ENCODE data around the gene LGALS13. TPM values are rescaled to one million over a fixed set of nuclear protein-coding genes. Genes with fewer than 3 reads are reported as not detected.

LGALS13 gene
- total RNA-seq, 1 experiment from 2014 or later: not detected

GRCh38 chr19:39554701-39555311 is 47.5 kb upstream of the LGALS13 start:
- ChIA-PET POLR2A (no interaction called here), CTCF (interaction anchor here (2.4 kb wide), 1 partner anchor 117 kb away, joined by 9 read pairs; no protein-coding TSS in a partner anchor), RAD21 (ENCODE audit: low non-redundant PET in 1 of 2, low total read pairs in 2 of 2, uncharacterized antibody in 2 of 2, unreplicated experiment in 2 of 2) (no interaction called here)
- DNase-seq (ENCODE audit: low read depth, low spot score): no peak
- intact Hi-C loops (cut with micrococcal nuclease): loop anchor here (5.0 kb wide), 1 partner anchor 287 kb away; no protein-coding TSS in a partner anchor
- H3K79me2 ChIP-seq (ENCODE audit: insufficient read depth, low read length): no peaks in the 10 kb centered on the region
- H3K9me2 ChIP-seq (ENCODE audit: insufficient read depth): no peaks in the 10 kb centered on the region
- TF ChIP-seq CEBPB (IDR thresholded peaks at IDR 0.05; ENCODE audit: low read depth): no peak
- no peak for TF ChIP-seq SRF (IDR thresholded peaks at IDR 0.05; ENCODE audit: low read depth)
- no peak for TF ChIP-seq EZH2 (IDR thresholded peaks at IDR 0.05)
- TF ChIP-seq JUND (IDR thresholded peaks at IDR 0.05): no peak
- no peak for TF ChIP-seq ZFX (IDR thresholded peaks at IDR 0.05)
- TF ChIP-seq POLR2A (IDR thresholded peaks at IDR 0.05; ENCODE audit: borderline replicate concordance, extremely low read depth, insufficient read depth, insufficient read length): no peak
- no peak for TF ChIP-seq FOSL1 (IDR thresholded peaks at IDR 0.05; ENCODE audit: low read depth)
- TF ChIP-seq CBX3 (IDR thresholded peaks at IDR 0.05; ENCODE audit: low read depth): no peak
- TF ChIP-seq RAD21 (IDR thresholded peaks at IDR 0.05; ENCODE audit: low read depth): no peak
- no peak for TF ChIP-seq EGR1 (IDR thresholded peaks at IDR 0.05; ENCODE audit: low read depth)
- TF ChIP-seq, protein P1, sequence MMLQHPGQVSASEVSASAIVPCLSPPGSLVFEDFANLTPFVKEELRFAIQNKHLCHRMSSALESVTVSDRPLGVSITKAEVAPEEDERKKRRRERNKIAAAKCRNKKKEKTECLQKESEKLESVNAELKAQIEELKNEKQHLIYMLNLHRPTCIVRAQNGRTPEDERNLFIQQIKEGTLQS (IDR thresholded peaks at IDR 0.05): no peak
- TF ChIP-seq ELF1 (IDR thresholded peaks at IDR 0.05; ENCODE audit: borderline replicate concordance, low read depth): no peak
- TF ChIP-seq, protein P2, sequence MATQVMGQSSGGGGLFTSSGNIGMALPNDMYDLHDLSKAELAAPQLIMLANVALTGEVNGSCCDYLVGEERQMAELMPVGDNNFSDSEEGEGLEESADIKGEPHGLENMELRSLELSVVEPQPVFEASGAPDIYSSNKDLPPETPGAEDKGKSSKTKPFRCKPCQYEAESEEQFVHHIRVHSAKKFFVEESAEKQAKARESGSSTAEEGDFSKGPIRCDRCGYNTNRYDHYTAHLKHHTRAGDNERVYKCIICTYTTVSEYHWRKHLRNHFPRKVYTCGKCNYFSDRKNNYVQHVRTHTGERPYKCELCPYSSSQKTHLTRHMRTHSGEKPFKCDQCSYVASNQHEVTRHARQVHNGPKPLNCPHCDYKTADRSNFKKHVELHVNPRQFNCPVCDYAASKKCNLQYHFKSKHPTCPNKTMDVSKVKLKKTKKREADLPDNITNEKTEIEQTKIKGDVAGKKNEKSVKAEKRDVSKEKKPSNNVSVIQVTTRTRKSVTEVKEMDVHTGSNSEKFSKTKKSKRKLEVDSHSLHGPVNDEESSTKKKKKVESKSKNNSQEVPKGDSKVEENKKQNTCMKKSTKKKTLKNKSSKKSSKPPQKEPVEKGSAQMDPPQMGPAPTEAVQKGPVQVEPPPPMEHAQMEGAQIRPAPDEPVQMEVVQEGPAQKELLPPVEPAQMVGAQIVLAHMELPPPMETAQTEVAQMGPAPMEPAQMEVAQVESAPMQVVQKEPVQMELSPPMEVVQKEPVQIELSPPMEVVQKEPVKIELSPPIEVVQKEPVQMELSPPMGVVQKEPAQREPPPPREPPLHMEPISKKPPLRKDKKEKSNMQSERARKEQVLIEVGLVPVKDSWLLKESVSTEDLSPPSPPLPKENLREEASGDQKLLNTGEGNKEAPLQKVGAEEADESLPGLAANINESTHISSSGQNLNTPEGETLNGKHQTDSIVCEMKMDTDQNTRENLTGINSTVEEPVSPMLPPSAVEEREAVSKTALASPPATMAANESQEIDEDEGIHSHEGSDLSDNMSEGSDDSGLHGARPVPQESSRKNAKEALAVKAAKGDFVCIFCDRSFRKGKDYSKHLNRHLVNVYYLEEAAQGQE (IDR thresholded peaks at IDR 0.05; ENCODE audit: low read depth): no peak
- TF ChIP-seq TCF7L2 (IDR thresholded peaks at IDR 0.05; ENCODE audit: borderline replicate concordance, extremely low read depth, insufficient read depth, insufficient read length): no peak
- TF ChIP-seq SP1 (IDR thresholded peaks at IDR 0.05; ENCODE audit: low read depth): no peak
- TF ChIP-seq, protein P3, sequence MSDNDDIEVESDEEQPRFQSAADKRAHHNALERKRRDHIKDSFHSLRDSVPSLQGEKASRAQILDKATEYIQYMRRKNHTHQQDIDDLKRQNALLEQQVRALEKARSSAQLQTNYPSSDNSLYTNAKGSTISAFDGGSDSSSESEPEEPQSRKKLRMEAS (IDR thresholded peaks at IDR 0.05): no peak
- TF ChIP-seq ZNF274 (IDR thresholded peaks at IDR 0.05; ENCODE audit: low read depth, low read length): no peak
- no peak for TF ChIP-seq POLR2AphosphoS5 (IDR thresholded peaks at IDR 0.05; ENCODE audit: low read depth, low read length)
- TF ChIP-seq, protein P4, sequence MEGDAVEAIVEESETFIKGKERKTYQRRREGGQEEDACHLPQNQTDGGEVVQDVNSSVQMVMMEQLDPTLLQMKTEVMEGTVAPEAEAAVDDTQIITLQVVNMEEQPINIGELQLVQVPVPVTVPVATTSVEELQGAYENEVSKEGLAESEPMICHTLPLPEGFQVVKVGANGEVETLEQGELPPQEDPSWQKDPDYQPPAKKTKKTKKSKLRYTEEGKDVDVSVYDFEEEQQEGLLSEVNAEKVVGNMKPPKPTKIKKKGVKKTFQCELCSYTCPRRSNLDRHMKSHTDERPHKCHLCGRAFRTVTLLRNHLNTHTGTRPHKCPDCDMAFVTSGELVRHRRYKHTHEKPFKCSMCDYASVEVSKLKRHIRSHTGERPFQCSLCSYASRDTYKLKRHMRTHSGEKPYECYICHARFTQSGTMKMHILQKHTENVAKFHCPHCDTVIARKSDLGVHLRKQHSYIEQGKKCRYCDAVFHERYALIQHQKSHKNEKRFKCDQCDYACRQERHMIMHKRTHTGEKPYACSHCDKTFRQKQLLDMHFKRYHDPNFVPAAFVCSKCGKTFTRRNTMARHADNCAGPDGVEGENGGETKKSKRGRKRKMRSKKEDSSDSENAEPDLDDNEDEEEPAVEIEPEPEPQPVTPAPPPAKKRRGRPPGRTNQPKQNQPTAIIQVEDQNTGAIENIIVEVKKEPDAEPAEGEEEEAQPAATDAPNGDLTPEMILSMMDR (IDR thresholded peaks at IDR 0.05 in 2 of 3, conservative IDR thresholded peaks at IDR 0.05 in 1 of 3; ENCODE audit: borderline replicate concordance in 1 of 3, insufficient read depth in 1 of 3, low read depth in 2 of 3, low read length in 2 of 3): no peak
- no peak for TF ChIP-seq ZBTB33 (IDR thresholded peaks at IDR 0.05; ENCODE audit: extremely low read depth, insufficient replicate concordance, low read length)
- no peaks in the 10 kb centered on the region for H3K9me3 ChIP-seq (ENCODE audit: control insufficient read depth in 1 of 2, insufficient read depth in 1 of 2, low read depth in 1 of 2, low read length in 2 of 2)
- no peak overlapping the region for H3K27ac ChIP-seq (ENCODE audit: low read depth, low read length)
- H3K9ac ChIP-seq (ENCODE audit: low read length): no peak overlapping the region
- no peak for ATAC-seq
- no peaks in the 10 kb centered on the region for H4K20me1 ChIP-seq (ENCODE audit: insufficient read depth)
- H3K4me3 ChIP-seq (replicated peaks in 1 of 2; ENCODE audit: low read depth in 1 of 2, low read length in 2 of 2): no peak overlapping the region
- H3K27me3 ChIP-seq (ENCODE audit: insufficient read depth, low read length): peaks cover 31% of the 10 kb centered on the region
- H2AFZ ChIP-seq (ENCODE audit: low read depth, low read length, poor library complexity, severe bottlenecking): no peak overlapping the region
- peaks cover 0 to 3% of the 10 kb centered on the region in 2 experiments; a peak in 1 of 4 replicates for H3K4me1 ChIP-seq (ENCODE audit: control insufficient read depth in 1 of 2, insufficient read depth in 2 of 2, low read length in 2 of 2)
- H3K36me3 ChIP-seq (ENCODE audit: control insufficient read depth in 1 of 2, insufficient read depth in 2 of 2, low read length in 2 of 2): no peaks in the 10 kb centered on the region
- no peak overlapping the region for H3K4me2 ChIP-seq (ENCODE audit: low read length)
- BruUV-seq (replicated peaks): no TSS peak
